Kidney (tissue), 14 donors: ENCODE measurements around the gene OR10C1. TPM values are rescaled to one million over a fixed set of nuclear protein-coding genes. Genes with fewer than 3 reads are reported as not detected.

Experiments
- DNase-seq, 5 donors: peaks; one replicate each; pipeline ENCODE4 v3.0.0-alpha.2; 2013 to 2020
- FAIRE-seq: peaks from 2 replicates; lab custom pipeline; 2012; peaks lifted over from hg19 to GRCh38; lab: Jason Lieb, UNC
- H3K27ac ChIP-seq, 2 donors: one replicate each; pipeline ENCODE4 v1.7.0; 2013; ENCODE audit warnings: low read depth in 2 of 2, low read length in 2 of 2, inconsistent platforms in 1 of 2
- H3K27me3 ChIP-seq: one replicate; pipeline ENCODE4 v1.7.1; 2013; ENCODE audit warnings: low read length, inconsistent platforms; ENCODE audit not compliant: control insufficient read depth, insufficient read depth
- H3K36me3 ChIP-seq, 3 donors: one replicate each; pipeline versions ENCODE4 v1.7.0 to v1.7.1; 2013; ENCODE audit warnings: low read length in 3 of 3, control low read depth in 1 of 3, inconsistent platforms in 1 of 3; ENCODE audit not compliant: insufficient read depth in 3 of 3, control insufficient read depth in 2 of 3
- H3K4me1 ChIP-seq, 3 donors: one replicate each; pipeline versions ENCODE4 v1.7.0 to v1.7.1; 2013; ENCODE audit warnings: low read length in 3 of 3, inconsistent platforms in 1 of 3, low read depth in 1 of 3; ENCODE audit not compliant: control insufficient read depth in 2 of 3, insufficient read depth in 2 of 3
- H3K4me3 ChIP-seq, 3 donors: one replicate each; pipeline versions ENCODE4 v1.7.0 to v1.8.1; 2013; ENCODE audit warnings: low read length in 3 of 3, control low read depth in 1 of 3, inconsistent platforms in 1 of 3
- H3K9ac ChIP-seq, 3 donors: one replicate each; pipeline versions ENCODE4 v1.7.0 to v1.7.1; 2013; ENCODE audit warnings: low read length in 3 of 3, control low read depth in 1 of 3, inconsistent platforms in 1 of 3
- H3K9me3 ChIP-seq, 3 donors: one replicate each; pipeline versions ENCODE4 v1.7.0 to v1.7.1; 2013; ENCODE audit warnings: low read length in 3 of 3, control low read depth in 1 of 3, inconsistent platforms in 1 of 3; ENCODE audit not compliant: control insufficient read depth in 2 of 3, insufficient read depth in 1 of 3
- intact Hi-C: fragments of 100-400 bp; cut with DNase I; formaldehyde crosslinking; loops from one replicate; pipeline ENCODE4 v1.11.1; 2022
- polyA plus RNA-seq: library from polyadenylated mRNA; stranded (reverse); fragments of 350-450 nt; fragmentation: Illumina TruSeq; extraction: RNeasy Lipid Tissue Mini Kit (QIAGEN cat#74804); gene quantifications from one replicate; pipeline ENCODE4 v1.2.3, GENCODE V29; 2014; ENCODE audit warnings: low read depth, low replicate concordance; ENCODE audit not compliant: insufficient read depth
- total RNA-seq: library from RNA; stranded (reverse); fragmentation: NEBNext Ultra II Directional; extraction: Animal tissue kit (Norgen Biotek cat#: 25700); gene quantifications from one replicate; pipeline ENCODE4 v1.2.1, GENCODE V29; 2021
- TF ChIP-seq, protein P1 (sequence below): IDR thresholded peaks from 3 replicates; pipeline ENCODE4 v1.5.1; 2012; ENCODE audit warnings: mild to moderate bottlenecking, moderate library complexity, borderline replicate concordance; ENCODE audit not compliant: insufficient read depth; ENCODE audit errors: extremely low read depth
- donor health status: control.
- donor health status: control.
- donor health status: control.
- donor health status: control.
- donor health status: control.
- donor health status: DM: yes; HTN: yes; CAD: no.
- donor health status: Normal renal cell carcinoma (clear cell type).

The OR10C1 gene
- total and polyA plus RNA-seq, 2 donors from 2014 or later, result not detected

DNA sequence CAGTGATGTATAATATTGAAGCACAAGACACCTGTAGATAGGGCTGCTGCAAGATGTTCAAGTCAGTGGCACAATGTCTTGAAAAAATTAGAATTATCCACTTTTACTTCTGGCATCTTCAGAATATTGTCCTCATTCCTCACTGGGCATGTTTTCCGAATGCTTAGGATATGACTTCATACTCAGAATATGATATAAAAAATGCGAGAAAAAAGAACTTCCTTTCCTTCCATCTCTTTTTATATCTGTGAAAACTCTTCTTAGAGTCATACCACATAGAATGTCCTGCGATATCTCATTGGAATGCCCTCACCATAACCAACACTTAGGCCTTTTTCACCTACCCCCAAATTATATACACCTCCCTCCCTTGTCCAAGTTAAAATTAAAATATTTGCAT lies 44.1 kb downstream of the OR10C1 start:
- H3K9ac ChIP-seq, result no peak overlapping the region
- H3K27me3 ChIP-seq, result no peaks in the 10 kb centered on the region
- intact Hi-C loops, result no loop called here
- H3K4me1 ChIP-seq, result no peaks in the 10 kb centered on the region
- DNase-seq, result no peak
- H3K4me3 ChIP-seq, result no peak overlapping the region
- H3K27ac ChIP-seq, result no peak overlapping the region
- no peaks in the 10 kb centered on the region for H3K9me3 ChIP-seq
- no peak for FAIRE-seq
- TF ChIP-seq, protein P1, sequence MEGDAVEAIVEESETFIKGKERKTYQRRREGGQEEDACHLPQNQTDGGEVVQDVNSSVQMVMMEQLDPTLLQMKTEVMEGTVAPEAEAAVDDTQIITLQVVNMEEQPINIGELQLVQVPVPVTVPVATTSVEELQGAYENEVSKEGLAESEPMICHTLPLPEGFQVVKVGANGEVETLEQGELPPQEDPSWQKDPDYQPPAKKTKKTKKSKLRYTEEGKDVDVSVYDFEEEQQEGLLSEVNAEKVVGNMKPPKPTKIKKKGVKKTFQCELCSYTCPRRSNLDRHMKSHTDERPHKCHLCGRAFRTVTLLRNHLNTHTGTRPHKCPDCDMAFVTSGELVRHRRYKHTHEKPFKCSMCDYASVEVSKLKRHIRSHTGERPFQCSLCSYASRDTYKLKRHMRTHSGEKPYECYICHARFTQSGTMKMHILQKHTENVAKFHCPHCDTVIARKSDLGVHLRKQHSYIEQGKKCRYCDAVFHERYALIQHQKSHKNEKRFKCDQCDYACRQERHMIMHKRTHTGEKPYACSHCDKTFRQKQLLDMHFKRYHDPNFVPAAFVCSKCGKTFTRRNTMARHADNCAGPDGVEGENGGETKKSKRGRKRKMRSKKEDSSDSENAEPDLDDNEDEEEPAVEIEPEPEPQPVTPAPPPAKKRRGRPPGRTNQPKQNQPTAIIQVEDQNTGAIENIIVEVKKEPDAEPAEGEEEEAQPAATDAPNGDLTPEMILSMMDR, result no peak
- no peaks in the 10 kb centered on the region for H3K36me3 ChIP-seq

DNA sequence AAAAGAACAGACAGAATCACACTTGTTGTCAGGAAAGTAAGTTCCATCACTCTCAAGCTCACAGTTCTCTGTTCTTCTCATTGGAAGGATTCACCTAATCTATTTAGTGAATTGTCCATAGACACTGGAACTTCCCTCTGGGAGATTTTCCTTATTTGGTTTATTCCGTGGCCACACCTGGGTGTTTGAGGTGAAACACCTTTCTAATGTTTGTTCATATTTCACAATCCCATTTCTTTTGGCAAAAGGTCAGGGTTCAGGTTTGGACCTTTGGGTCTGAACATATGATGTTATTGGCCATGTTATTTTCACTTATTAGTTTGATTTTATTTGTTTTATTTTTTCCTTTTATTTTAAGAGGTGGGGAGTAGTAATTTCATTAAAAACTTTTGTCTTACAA lies 44.6 kb downstream of the OR10C1 start:
- no peak overlapping the region for H3K9ac ChIP-seq
- H3K4me1 ChIP-seq, result no peaks in the 10 kb centered on the region
- intact Hi-C loops, result no loop called here
- TF ChIP-seq, protein P1, result no peak
- no peak overlapping the region for H3K27ac ChIP-seq
- no peaks in the 10 kb centered on the region for H3K27me3 ChIP-seq
- no peaks in the 10 kb centered on the region for H3K36me3 ChIP-seq
- H3K9me3 ChIP-seq, result no peaks in the 10 kb centered on the region
- no peak for DNase-seq
- H3K4me3 ChIP-seq, result no peak overlapping the region
- FAIRE-seq, result no peak

DNA sequence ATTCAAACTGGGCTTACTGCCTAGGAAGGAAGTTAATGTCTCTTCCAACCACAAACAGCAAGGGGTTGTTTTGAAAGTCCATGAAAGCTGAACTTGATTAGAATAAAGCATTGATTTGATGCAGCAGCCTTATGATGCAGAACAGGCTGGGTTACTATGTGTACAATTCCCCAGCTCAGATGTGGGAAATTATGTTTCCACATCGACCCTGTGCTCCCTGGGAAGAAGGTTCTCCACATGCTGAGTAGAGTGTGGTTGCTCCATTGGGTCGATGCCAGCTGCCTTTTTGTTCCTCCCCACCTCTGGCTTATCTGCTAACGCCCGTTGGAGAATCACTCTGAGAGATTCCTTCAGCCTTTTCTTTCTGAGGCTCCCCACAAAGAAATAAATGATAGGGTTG lies 47.5 kb downstream of the OR10C1 start:
- Histone ChIP-seq H3K9ac (no peak overlapping the region), H3K27ac (no peak overlapping the region), H3K4me1 (no peaks in the 10 kb centered on the region), H3K9me3 (no peaks in the 10 kb centered on the region), H3K27me3 (no peaks in the 10 kb centered on the region), H3K36me3 (no peaks in the 10 kb centered on the region), H3K4me3 (no peak overlapping the region)
- TF ChIP-seq, protein P1, result no peak
- no peak for FAIRE-seq
- DNase-seq, result no peak
- intact Hi-C loops, result no loop called here

DNA sequence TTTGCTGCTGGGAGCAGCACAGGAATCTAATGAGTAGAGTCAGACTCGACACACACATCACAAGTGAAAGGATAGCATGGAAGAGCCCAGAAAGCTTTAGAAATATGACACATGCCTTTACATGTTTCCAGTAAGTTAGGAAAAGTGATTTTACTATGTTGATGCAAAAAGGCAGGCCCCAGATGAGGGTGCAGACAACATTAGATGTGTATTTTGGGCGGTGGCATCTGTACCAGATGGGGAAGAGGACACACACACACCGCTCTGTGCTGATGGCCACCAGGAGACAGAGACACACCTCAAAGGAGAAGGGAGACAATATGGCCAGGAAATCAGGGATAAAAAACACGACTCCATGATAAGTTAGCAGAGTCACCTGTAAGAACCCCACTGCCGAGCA lies 48.0 kb downstream of the OR10C1 start:
- H3K9me3 ChIP-seq, result no peaks in the 10 kb centered on the region
- no peak overlapping the region for H3K27ac ChIP-seq
- no peak overlapping the region for H3K4me3 ChIP-seq
- no peak for FAIRE-seq
- no peaks in the 10 kb centered on the region for H3K27me3 ChIP-seq
- no peak for DNase-seq
- no peaks in the 10 kb centered on the region for H3K36me3 ChIP-seq
- no peak overlapping the region for H3K9ac ChIP-seq
- no peaks in the 10 kb centered on the region for H3K4me1 ChIP-seq
- intact Hi-C loops, result no loop called here
- TF ChIP-seq, protein P1, result no peak
